ENCODE data around the gene GCNA. TPM values are rescaled to one million over a fixed set of nuclear protein-coding genes. Genes with fewer than 3 reads are reported as not detected.

GCNA gene
- total and polyA plus RNA-seq, 2 of the 13 experiments (the other 11 are each of a cell fraction or from before 2014, with no cell fraction given) = 0.38 to 0.66 TPM

DNA sequence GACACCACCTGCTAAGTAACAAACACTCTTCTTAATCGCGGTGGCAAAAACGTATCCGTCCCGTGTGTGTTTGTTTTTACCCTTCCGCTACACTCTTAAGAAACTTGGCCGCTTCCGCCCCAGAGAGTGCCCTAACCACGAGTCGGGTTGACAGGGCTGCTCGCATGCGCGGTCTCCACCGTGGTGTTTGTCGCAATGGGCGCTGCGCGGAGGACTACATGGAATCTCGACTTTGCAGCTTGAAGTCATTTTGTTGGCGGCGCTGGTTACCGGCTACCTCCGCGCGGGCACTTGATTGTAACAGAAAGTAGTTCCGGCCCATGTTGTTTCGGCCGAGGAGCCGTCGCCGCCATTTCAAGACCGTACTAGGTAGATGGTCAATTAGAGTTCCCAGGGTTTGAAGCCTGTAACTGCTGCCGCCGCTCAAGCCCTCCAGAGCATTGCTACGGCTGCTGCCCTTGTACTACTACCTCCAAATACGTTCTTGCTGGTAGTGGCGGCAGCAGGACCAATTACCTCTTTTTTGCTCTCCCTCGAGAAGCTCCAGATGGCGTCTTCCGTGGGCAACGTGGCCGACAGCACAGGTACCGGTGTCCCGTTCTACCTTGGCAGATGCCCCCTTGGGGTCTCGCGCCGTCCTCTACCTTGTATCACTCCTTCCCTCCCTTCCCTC lies 45.3 kb upstream of the GCNA start, which contains the start of gene OGT (continued):
- TF ChIP-seq, protein P1, sequence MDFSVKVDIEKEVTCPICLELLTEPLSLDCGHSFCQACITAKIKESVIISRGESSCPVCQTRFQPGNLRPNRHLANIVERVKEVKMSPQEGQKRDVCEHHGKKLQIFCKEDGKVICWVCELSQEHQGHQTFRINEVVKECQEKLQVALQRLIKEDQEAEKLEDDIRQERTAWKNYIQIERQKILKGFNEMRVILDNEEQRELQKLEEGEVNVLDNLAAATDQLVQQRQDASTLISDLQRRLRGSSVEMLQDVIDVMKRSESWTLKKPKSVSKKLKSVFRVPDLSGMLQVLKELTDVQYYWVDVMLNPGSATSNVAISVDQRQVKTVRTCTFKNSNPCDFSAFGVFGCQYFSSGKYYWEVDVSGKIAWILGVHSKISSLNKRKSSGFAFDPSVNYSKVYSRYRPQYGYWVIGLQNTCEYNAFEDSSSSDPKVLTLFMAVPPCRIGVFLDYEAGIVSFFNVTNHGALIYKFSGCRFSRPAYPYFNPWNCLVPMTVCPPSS (IDR thresholded peaks at IDR 0.05) = no peak
- no peak for TF ChIP-seq ZNF17 (CRISPR knock-in tag; IDR thresholded peaks at IDR 0.05)
- TF ChIP-seq JUN (CRISPR knock-in tag; IDR thresholded peaks at IDR 0.05) = no peak
- TF ChIP-seq PHF8 (CRISPR knock-in tag; IDR thresholded peaks at IDR 0.05) = peak; percentile 66; the same call in 1 of the 2 replicates
- no peak for TF ChIP-seq MAFK (conservative IDR thresholded peaks at IDR 0.05 in 1 of 2, IDR thresholded peaks at IDR 0.05 in 1 of 2; ENCODE audit: low read length in 2 of 2)
- 0 out of 2 replicates have a peak, but pooled peaks have one; percentile 37 for TF ChIP-seq ZMAT3 (CRISPR knock-in tag; conservative IDR thresholded peaks at IDR 0.05)
- no peak for TF ChIP-seq HIVEP1 (CRISPR knock-in tag; IDR thresholded peaks at IDR 0.05)
- no peak for TF ChIP-seq ZNF790 (CRISPR knock-in tag; IDR thresholded peaks at IDR 0.05; ENCODE audit: borderline replicate concordance)
- TF ChIP-seq, protein P2, sequence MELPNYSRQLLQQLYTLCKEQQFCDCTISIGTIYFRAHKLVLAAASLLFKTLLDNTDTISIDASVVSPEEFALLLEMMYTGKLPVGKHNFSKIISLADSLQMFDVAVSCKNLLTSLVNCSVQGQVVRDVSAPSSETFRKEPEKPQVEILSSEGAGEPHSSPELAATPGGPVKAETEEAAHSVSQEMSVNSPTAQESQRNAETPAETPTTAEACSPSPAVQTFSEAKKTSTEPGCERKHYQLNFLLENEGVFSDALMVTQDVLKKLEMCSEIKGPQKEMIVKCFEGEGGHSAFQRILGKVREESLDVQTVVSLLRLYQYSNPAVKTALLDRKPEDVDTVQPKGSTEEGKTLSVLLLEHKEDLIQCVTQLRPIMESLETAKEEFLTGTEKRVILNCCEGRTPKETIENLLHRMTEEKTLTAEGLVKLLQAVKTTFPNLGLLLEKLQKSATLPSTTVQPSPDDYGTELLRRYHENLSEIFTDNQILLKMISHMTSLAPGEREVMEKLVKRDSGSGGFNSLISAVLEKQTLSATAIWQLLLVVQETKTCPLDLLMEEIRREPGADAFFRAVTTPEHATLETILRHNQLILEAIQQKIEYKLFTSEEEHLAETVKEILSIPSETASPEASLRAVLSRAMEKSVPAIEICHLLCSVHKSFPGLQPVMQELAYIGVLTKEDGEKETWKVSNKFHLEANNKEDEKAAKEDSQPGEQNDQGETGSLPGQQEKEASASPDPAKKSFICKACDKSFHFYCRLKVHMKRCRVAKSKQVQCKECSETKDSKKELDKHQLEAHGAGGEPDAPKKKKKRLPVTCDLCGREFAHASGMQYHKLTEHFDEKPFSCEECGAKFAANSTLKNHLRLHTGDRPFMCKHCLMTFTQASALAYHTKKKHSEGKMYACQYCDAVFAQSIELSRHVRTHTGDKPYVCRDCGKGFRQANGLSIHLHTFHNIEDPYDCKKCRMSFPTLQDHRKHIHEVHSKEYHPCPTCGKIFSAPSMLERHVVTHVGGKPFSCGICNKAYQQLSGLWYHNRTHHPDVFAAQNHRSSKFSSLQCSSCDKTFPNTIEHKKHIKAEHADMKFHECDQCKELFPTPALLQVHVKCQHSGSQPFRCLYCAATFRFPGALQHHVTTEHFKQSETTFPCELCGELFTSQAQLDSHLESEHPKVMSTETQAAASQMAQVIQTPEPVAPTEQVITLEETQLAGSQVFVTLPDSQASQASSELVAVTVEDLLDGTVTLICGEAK (IDR thresholded peaks at IDR 0.05) = no peak
- TF ChIP-seq, protein P2 (CRISPR knock-in tag; IDR thresholded peaks at IDR 0.05) = peak; percentile 68
- 0 out of 2 replicates have a peak, but pooled peaks have one; percentile 58 for TF ChIP-seq ZNF747 (CRISPR knock-in tag; IDR thresholded peaks at IDR 0.05; ENCODE audit: borderline replicate concordance)
- TF ChIP-seq ZNF30 (CRISPR knock-in tag; IDR thresholded peaks at IDR 0.05) = no peak
- no peak for TF ChIP-seq ZNF660 (CRISPR knock-in tag; IDR thresholded peaks at IDR 0.05; ENCODE audit: borderline replicate concordance, low read depth)
- 0 out of 2 replicates have a peak, but pooled peaks have one; percentile 39 for TF ChIP-seq ZNF607 (CRISPR knock-in tag; IDR thresholded peaks at IDR 0.05; ENCODE audit: borderline replicate concordance)
- TF ChIP-seq PLRG1 (conservative IDR thresholded peaks at IDR 0.05) = no peak
- TF ChIP-seq ZNF616 (CRISPR knock-in tag; IDR thresholded peaks at IDR 0.05; ENCODE audit: low read depth) = no peak
- TF ChIP-seq FOXP1 (IDR thresholded peaks at IDR 0.05) = peak; percentile 20; the same call in 1 of the 2 replicates
- TF ChIP-seq FOXP1 (CRISPR knock-in tag; IDR thresholded peaks at IDR 0.05) = peak; percentile 61
- TF ChIP-seq SOX6 (IDR thresholded peaks at IDR 0.05) = no peak
- TF ChIP-seq SOX6 (CRISPR knock-in tag; IDR thresholded peaks at IDR 0.05) = peak; percentile 86
- TF ChIP-seq KDM2A (CRISPR knock-in tag; IDR thresholded peaks at IDR 0.05; ENCODE audit: borderline replicate concordance, low read depth) = peak; percentile 70; the same call in 1 of the 2 replicates
- TF ChIP-seq RNF2 (conservative IDR thresholded peaks at IDR 0.05; ENCODE audit: low read depth) = no peak
- no peak for TF ChIP-seq RFX1 (IDR thresholded peaks at IDR 0.05)
